Measurements from ENCODE around the gene TBC1D22A.
"Not testable (repeated sequence)": the region's sequence is repeated elsewhere in the genome, so short reads cannot be mapped to it uniquely, and the experiment has no call there.

Gene TBC1D22A

DNA sequence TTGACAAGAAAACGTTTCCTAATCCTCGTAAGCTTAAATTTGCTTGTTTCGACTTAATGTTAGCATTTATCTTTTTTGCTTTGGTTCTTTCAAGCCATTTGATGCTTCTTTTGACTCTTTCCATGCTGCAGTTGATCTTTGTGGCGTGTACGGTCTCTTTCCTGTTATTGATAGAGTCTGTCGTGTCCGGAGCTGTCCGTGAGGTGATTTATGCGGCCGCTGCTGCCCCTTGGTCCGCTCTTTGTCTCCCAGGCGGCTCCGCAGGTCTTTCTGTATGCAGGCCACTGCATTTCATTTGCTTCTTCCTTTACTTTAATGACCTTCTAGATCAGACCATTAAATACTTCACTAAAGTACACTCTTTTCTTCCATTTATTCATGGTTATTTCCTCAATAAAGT, 50.3 kb downstream of the TBC1D22A start:
- DNase-seq (ENCODE audit: low read depth, low spot score) = no peak

DNA sequence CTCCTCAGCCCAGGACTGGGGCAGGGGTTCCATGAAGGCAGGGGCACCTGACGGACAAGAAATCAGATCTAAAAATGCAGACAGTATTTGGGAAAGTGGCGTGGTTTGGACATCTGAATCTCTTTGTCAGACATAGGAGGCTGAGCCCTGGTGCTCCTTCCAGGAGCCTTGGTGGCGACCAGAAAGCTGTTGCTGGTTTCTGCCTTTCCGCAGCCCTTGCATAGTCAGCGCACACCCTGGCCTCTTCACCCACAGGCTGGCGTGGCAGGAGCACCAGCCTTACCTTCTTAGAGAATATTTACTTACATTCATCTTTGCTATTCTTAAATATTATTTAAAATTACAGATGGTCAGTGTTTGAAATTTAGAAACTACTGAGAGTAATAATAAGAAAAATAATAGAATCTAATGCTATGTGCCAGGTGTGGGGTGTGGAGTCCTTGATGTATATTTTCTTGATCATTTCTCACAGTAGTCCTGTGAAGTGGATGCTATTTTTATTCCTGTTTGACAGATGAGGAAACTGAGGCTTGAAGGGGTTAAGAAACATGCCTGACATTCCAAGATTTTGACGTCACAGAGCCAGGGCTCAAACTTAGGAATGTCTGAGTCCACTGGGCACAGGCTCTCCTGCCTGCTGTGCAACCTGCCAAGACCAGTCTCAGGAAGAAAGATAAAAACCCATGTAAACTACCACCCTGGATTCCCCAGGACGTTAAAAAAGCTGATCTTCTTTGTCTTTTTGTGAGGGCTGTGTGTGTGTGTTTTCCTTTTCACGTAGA, 51.6 kb downstream of the TBC1D22A start:
- DNase-seq (ENCODE audit: low read depth, low spot score) = no peak

GRCh38 chr22:46815132-46815531, 52.7 kb downstream of the TBC1D22A start:
- no peak for DNase-seq (ENCODE audit: low read depth, low spot score)

GRCh38 chr22:46815559-46815895, 53.1 kb downstream of the TBC1D22A start:
- DNase-seq (ENCODE audit: low read depth, low spot score) = no peak

GRCh38 chr22:46815896-46816731, 53.7 kb downstream of the TBC1D22A start:
- DNase-seq (ENCODE audit: low read depth, low spot score) = no peak

- not testable (repeated sequence) for DNase-seq (ENCODE audit: low read depth, low spot score)
Observed at GRCh38 chr22:46817390-46817789, 54.9 kb downstream of the TBC1D22A start.

DNA sequence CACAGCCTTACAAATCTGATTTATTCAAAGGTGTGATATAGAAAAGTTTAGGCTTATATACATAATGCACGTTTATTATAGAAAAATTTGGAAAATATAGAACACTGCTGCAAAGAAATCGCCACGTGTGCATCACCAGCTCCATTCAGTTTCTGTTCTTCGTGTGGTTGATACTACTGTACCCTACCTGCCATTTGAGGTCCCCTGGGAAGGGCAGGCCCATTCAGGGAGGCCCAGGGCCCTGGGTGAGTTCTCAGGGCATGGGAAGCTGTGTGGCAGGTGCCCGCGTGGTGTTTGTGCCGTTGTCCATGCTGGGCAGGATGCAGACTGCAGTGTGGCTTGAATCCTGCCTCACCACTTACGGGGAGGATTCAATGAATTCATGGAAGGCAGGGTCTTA, 60.8 kb downstream of the TBC1D22A start:
- DNase-seq (ENCODE audit: low read depth, low spot score) = no peak

DNA sequence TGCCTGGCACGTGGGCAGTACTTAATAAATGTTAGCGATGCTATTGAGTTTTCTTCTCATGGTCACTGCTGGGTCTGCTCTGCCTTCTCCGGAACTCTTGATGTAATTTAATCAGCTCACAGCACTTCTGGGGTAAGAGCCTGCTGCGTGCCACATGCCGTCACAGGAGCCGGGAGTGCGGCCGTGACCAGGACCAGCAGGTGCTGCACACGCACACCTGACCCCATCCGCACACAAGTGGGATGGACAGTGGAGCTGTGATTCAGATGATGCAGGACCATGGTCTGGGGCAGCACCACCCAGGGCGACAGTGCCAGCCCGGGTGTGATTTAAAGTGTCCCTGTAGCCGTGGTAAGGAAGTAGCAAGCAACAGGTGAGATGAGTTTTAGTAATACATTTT, 61.2 kb downstream of the TBC1D22A start:
- DNase-seq (ENCODE audit: low read depth, low spot score) = no peak

GRCh38 chr22:46824344-46824909, 62.0 kb downstream of the TBC1D22A start:
- no peak for DNase-seq (ENCODE audit: low read depth, low spot score)

- no peak for DNase-seq (ENCODE audit: low read depth, low spot score)
Observed at GRCh38 chr22:46824980-46825544, 62.6 kb downstream of the TBC1D22A start.

GRCh38 chr22:46826438-46827135, 64.1 kb downstream of the TBC1D22A start:
- DNase-seq (ENCODE audit: low read depth, low spot score) = no peak

DNA sequence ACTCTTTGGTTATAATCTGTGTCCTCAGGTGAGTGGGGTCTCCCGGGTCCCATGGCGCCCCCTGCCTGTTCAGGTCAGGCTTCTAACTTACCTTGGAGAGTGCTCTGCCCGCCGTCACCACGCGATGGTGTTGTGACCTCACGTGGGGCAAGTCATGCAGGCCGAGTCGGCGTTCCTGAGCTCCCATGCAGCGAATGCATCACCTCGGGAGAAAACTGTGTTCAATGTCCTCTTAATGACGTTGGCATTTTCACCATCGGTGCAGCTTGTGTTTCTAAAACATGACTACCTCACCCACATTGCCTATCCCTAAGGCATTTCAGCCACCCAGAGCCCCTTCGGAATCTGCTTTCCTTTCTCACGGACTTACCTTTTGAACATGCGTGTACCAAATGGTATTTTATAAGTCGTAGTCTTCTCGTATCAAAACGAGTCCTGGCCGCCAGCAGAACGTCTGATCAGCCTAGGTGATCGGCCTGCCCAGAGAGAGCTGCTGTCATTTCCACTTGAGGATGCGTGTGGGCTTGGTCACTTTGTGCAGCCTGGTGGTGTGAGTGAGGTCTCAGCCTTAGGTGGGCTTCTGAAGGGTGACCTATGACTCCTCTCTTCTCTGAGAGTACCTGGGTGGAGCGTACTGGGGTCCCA, 64.8 kb downstream of the TBC1D22A start:
- DNase-seq (ENCODE audit: low read depth, low spot score) = no peak

DNA sequence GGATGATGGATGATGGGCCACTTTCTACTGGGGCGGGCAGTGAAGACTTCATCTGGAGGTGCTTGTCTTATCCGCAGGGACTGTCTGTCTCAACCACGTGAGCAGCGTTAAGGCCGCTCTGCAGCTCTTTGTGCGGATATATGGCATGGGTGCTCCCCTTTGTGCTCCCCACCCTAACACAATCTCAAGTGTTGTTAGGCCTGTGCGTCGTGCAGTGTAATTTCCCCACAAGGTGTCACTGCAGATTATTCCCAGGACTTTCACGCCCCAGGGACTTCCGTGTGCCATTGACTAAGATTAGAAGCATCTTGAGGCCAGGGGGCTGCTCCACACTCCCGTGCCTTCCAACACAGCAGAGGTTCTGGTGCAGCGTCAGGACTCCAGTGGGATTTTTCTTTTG, 65.3 kb downstream of the TBC1D22A start:
- DNase-seq (ENCODE audit: low read depth, low spot score) = no peak

DNA sequence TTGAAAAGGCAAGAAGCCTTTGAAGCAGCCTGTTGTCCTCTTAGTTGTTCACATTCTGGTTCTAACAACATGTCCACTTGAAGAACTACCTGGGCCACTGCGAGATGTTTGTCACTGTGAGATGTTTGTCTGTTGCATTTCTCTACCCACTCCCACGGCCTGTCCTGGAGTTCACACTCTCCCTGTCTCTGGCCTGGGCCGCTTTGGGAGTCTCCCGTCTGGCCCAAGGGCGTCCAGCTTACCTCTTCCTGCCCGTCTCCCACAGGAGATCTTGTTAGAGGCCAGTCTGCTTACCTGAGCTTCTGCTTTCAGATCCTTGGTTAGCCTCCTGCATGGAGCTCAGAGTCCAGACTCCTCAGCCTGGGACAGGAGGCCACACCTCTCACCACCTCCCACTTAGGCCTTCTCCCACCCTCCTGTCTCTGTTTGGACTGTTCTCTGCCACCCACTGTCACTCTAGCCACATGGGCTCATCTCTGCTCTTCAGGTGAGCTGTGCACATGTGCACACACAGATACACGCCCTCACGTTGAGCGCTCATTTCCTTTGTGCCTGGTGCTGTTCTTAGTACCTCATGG, 66.0 kb downstream of the TBC1D22A start:
- DNase-seq (ENCODE audit: low read depth, low spot score) = no peak

DNA sequence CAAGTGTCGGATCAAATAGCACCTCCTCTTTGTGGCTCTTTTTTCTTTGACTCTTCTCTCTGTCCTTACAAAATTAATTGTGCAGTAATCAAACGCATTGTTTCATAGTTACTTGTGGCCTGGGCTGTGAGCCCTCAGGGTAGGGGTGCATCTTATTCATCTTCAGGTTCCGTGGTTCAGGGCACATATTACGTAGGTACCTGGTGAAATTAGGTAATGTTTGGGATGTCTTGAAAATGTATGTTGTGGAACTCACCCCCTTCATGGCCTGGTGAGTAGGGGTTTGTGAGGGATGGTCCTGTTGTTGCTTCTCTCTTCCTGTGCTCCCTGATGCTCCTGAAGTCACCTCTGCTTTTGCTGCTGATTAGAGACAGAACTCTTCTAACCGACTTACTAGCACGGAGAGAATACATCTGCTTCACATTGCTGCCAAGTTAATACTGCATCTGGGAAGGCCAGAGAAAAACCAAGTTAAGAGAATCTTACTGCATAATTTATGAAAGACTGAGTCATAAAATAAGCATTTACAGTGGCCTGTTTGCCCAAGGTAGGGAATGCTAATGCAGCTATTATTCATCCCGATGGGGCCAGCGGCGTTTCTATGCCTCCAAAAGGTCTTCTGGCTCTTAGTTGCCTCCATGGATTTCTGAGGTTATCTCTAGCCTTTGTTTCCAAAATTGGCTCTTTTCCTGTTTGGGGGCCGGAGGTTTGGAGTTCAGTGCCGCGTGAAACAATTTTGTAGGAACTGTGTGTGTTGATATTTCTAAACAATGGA, 66.9 kb downstream of the TBC1D22A start:
- DNase-seq (ENCODE audit: low read depth, low spot score) = no peak

DNA sequence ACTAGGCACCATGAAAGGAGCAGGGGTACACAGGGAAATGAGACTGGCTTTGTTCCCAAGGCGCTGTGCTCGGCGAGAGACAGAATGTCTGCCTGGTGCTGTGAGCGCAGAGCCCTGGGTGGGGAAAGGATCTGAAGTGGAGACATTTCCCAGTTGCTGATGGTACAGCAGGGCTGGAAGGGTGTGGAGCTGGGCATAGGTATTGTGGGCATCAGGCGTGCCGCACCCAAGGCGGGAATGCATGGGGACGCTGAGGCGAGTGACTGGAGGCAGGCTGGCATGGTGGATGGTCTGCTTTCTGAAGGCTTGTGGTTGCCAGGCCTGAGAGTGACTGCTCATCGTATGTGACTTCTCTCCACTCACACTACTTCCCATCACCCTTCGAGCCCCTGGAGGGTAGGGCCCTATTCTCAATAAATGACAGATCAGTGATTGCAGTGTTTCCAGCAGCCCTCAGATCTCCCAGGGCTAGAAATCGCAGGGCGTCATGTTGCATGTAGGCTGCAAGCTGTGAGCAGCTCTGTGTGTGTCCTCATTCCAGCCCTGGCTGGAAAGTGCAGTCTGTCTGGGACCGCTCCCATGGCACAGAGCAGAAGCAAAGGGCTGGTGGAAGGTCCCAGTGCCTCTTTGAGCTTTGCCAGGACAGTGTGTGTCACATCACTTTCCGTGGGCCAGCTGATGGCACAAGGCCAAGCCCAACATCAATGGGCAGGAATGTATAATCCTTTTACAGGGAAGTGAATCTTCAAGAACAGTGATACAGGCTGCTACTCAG, 67.7 kb downstream of the TBC1D22A start:
- no peak for DNase-seq (ENCODE audit: low read depth, low spot score)

DNA sequence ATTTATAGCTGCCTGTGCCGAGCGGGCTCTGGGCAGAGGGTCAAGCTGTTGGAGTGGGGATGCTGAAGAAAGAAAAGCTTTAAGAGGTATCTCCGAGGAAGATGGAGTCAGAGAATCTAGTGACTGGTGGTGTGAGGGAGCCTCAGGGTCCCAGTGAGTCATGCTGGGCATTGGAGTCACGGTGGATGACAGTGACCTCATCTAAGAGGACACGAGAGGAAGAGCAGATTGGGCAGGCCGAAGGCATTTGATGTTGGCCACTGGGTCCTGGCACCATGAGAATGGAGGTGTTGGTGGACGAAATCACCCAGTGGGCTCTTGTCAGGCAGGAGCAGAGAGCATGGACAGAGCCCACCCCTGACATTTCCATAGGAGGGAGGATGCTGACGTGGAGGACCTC, 68.4 kb downstream of the TBC1D22A start:
- no peak for DNase-seq (ENCODE audit: low read depth, low spot score)

GRCh38 chr22:46833228-46833627, 70.8 kb downstream of the TBC1D22A start:
- DNase-seq (ENCODE audit: low read depth, low spot score) = no peak

GRCh38 chr22:46834021-46834737, 71.7 kb downstream of the TBC1D22A start:
- DNase-seq (ENCODE audit: low read depth, low spot score) = no peak
